MM.1S (cell line): ENCODE measurements around the gene PAOX.

Source experiments
- CTCF ChIP-seq: fragments of 300-600 bp; sonication (generic); IDR thresholded peaks from 2 replicates; pipeline ENCODE4 v1.5.1; 2016; ENCODE audit warnings: antibody characterized with exemption, low read length, mixed read lengths
- EZH2 ChIP-seq: fragments of 300-600 bp; sonication (generic); optimal IDR thresholded peaks from 2 replicates; pipeline ENCODE3; 2017; ENCODE audit warnings: low read depth, mild to moderate bottlenecking, antibody characterized with exemption, low read length, mixed read lengths
- EZH2phosphoT487 ChIP-seq: fragments of 300-600 bp; sonication (generic); IDR thresholded peaks from 2 replicates; pipeline ENCODE4 v1.6.1; 2018; ENCODE audit warnings: antibody characterized with exemption, low read length

- TF ChIP-seq CTCF: no peak
- no peak for TF ChIP-seq EZH2
- no peak for TF ChIP-seq EZH2phosphoT487
Observed at GRCh38 chr10:133384071-133384470, 5.0 kb downstream of the PAOX start.
